PC-3 (cell line): ENCODE results near the gene PGA4.

Experiments
- EZH2 ChIP-seq: fragments of 300-600 bp; sonication (generic); IDR thresholded peaks from one replicate; pipeline ENCODE4 v1.6.1; 2017; ENCODE audit warnings: antibody characterized with exemption, mild to moderate bottlenecking, low read length; ENCODE audit not compliant: unreplicated experiment
- EZH2phosphoT487 ChIP-seq: fragments of 300-600 bp; sonication (generic); IDR thresholded peaks from 2 replicates; pipeline ENCODE4 v1.6.1; 2018; ENCODE audit warnings: mild to moderate bottlenecking, antibody characterized with exemption, low read length, borderline replicate concordance
- TF ChIP-seq, protein P1 (sequence below): fragments of 300-600 bp; sonication (generic); conservative IDR thresholded peaks from 2 replicates; pipeline ENCODE4 v1.5.1; 2017; ENCODE audit warnings: antibody characterized with exemption, low read depth, mild to moderate bottlenecking, low read length

DNA sequence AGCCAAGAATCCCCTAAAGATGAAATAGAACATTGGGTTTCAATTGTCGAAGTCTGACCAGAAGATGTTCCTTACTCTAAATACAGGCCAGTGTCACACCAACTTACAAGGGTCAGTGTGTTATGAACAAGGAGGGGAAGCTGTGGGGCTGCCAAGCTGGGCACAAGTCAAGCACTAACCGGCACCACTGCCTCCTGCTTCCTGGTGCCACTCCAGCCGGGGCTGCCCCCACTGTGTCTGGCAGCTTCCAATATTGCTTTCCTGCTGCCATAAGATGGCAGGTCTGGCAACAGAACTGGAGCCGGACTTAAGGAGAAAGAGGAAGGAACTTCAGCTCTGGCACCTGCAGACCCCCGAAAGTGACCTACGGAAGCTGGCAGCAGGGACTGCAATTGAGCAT, 47.2 kb upstream of the PGA4 start:
- TF ChIP-seq, protein P1, sequence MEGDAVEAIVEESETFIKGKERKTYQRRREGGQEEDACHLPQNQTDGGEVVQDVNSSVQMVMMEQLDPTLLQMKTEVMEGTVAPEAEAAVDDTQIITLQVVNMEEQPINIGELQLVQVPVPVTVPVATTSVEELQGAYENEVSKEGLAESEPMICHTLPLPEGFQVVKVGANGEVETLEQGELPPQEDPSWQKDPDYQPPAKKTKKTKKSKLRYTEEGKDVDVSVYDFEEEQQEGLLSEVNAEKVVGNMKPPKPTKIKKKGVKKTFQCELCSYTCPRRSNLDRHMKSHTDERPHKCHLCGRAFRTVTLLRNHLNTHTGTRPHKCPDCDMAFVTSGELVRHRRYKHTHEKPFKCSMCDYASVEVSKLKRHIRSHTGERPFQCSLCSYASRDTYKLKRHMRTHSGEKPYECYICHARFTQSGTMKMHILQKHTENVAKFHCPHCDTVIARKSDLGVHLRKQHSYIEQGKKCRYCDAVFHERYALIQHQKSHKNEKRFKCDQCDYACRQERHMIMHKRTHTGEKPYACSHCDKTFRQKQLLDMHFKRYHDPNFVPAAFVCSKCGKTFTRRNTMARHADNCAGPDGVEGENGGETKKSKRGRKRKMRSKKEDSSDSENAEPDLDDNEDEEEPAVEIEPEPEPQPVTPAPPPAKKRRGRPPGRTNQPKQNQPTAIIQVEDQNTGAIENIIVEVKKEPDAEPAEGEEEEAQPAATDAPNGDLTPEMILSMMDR = no peak
- TF ChIP-seq EZH2 = no peak
- no peak for TF ChIP-seq EZH2phosphoT487
